Thyroid gland (tissue), 4 donors: ENCODE results near the gene SPATC1L. TPM values are rescaled to one million over a fixed set of nuclear protein-coding genes. Genes with fewer than 3 reads are reported as not detected.

Experiments used
- DNase-seq, 2 donors: peaks; one replicate each; pipeline ENCODE4 v3.0.0-alpha.2; 2019
- H3K27ac ChIP-seq, 3 donors: fragments of 200-600 bp; sonication (generic); 1 replicate in 2 of 3; 2 replicates in 1 of 3; pipeline ENCODE4 v1.5.1; 2016 to 2019; ENCODE audit warnings: mild to moderate bottlenecking in 1 of 3, moderate library complexity in 1 of 3
- H3K27me3 ChIP-seq: fragments of 200-600 bp; sonication (generic); one replicate; pipeline ENCODE4 v1.5.1; 2019
- H3K36me3 ChIP-seq, 2 donors: fragments of 200-600 bp; sonication (generic); one replicate each; pipeline ENCODE4 v1.5.1; 2016 to 2019
- H3K4me1 ChIP-seq, 2 donors: fragments of 200-600 bp; sonication (generic); one replicate each; pipeline ENCODE4 v1.5.1; 2017 to 2019
- H3K4me3 ChIP-seq, 3 donors: fragments of 200-600 bp; sonication (generic); replicated peaks in 1 of 3; 1 replicate in 2 of 3; 2 replicates in 1 of 3; pipeline ENCODE4 v1.5.1; 2016; ENCODE audit warnings: mild to moderate bottlenecking in 1 of 3
- H3K9me3 ChIP-seq: fragments of 200-600 bp; sonication (generic); one replicate; pipeline ENCODE4 v1.5.1; 2017
- CTCF ChIP-seq, 6 experiments: fragments of 200-600 bp in 3 of 6; fragments of 450-650 bp in 3 of 6; sonication (generic) in 3 of 6; IDR thresholded peaks; one replicate each; pipeline ENCODE4 v1.5.1; 2016 to 2019; ENCODE audit warnings: antibody characterized with exemption in 6 of 6, mild to moderate bottlenecking in 2 of 6, inconsistent platforms in 1 of 6, moderate library complexity in 1 of 6
- POLR2A ChIP-seq, 2 donors: fragments of 450-650 bp; IDR thresholded peaks; one replicate each; pipeline ENCODE4 v1.6.1; 2017; ENCODE audit warnings: antibody characterized with exemption in 2 of 2, mild to moderate bottlenecking in 2 of 2, moderate library complexity in 1 of 2
- WGBS, 2 donors: methylation state at CpG; one replicate each; pipeline ENCODE4 v1.1.5; 2017; 5-methylcytosine and 5-hydroxymethylcytosine counted together
- intact Hi-C: fragments of 100-400 bp; cut with DNase I; formaldehyde crosslinking; loops from one replicate; pipeline ENCODE4 v1.15.1; 2023
- total RNA-seq, 4 donors: library from RNA; depleted of rRNA; stranded (reverse); fragments of >200 nt; gene quantifications; one replicate each; pipeline ENCODE4 v1.2.3, GENCODE V29; 2016

SPATC1L gene
- total RNA-seq, 4 donors from 2014 or later, result 3.5 to 9.0 (median 5.8) TPM

GRCh38 chr21:46158666-46159300 lies 25.5 kb downstream of the SPATC1L start:
- TF ChIP-seq CTCF (IDR thresholded peaks at IDR 0.05), result no peak
- no peak for TF ChIP-seq POLR2A (IDR thresholded peaks at IDR 0.05)
- no peak for DNase-seq
- Histone ChIP-seq H3K9me3 (no peaks in the 10 kb centered on the region), H3K36me3 (no peaks in the 10 kb centered on the region), H3K27ac (no peak overlapping the region), H3K4me3 (no peak overlapping the region), H3K4me1 (peaks cover 0 to under 1% of the 10 kb centered on the region in 2 donors), H3K27me3 (no peaks in the 10 kb centered on the region)
- intact Hi-C loops, result no loop called here
- WGBS, 2 donors, result 90 to 97% methylated on average over 9 to 10 of the region's 10 CpGs

GRCh38 chr21:46157987-46158451 lies 26.2 kb downstream of the SPATC1L start:
- intact Hi-C loops, result no loop called here
- H3K9me3 ChIP-seq, result no peaks in the 10 kb centered on the region
- no peak for DNase-seq

GRCh38 chr21:46157396-46157986 lies 26.8 kb downstream of the SPATC1L start:
- Histone ChIP-seq H3K9me3 (no peaks in the 10 kb centered on the region), H3K4me3 (no peak overlapping the region), H3K27ac (no peak overlapping the region), H3K27me3 (no peaks in the 10 kb centered on the region), H3K4me1 (peaks cover 10 to 11% of the 10 kb centered on the region in 2 donors), H3K36me3 (no peaks in the 10 kb centered on the region)
- no peak for DNase-seq
- intact Hi-C loops, result no loop called here
- WGBS, 2 donors, result 90 to 94% methylated on average over 12 of the region's 12 CpGs
- no peak for TF ChIP-seq CTCF (IDR thresholded peaks at IDR 0.05)
- TF ChIP-seq POLR2A (IDR thresholded peaks at IDR 0.05), result no peak

More at GRCh38 chr21:46157987-46158451, 26.2 kb downstream of the SPATC1L start:
- no peaks in the 10 kb centered on the region for H3K36me3 ChIP-seq
- H3K27me3 ChIP-seq, result no peaks in the 10 kb centered on the region
- no peak overlapping the region for H3K27ac ChIP-seq
- WGBS, 2 donors, result 89 to 93% methylated on average over 11 to 13 of the region's 15 CpGs
- peaks cover 6 to 7% of the 10 kb centered on the region in 2 donors for H3K4me1 ChIP-seq
- no peak overlapping the region for H3K4me3 ChIP-seq
- TF ChIP-seq CTCF (IDR thresholded peaks at IDR 0.05) (no peak), POLR2A (IDR thresholded peaks at IDR 0.05) (no peak)

- WGBS, 2 donors, result 80 to 89% methylated on average over 10 of the region's 10 CpGs
- H3K4me3 ChIP-seq, result no peak overlapping the region
- H3K27ac ChIP-seq, result no peak overlapping the region
- intact Hi-C loops, result no loop called here
- TF ChIP-seq CTCF (IDR thresholded peaks at IDR 0.05), result no peak
- TF ChIP-seq POLR2A (IDR thresholded peaks at IDR 0.05), result no peak
- H3K27me3 ChIP-seq, result no peaks in the 10 kb centered on the region
- DNase-seq, result no peak
- no peaks in the 10 kb centered on the region for H3K9me3 ChIP-seq
- no peaks in the 10 kb centered on the region for H3K36me3 ChIP-seq
- peaks cover 10 to 11% of the 10 kb centered on the region in 2 donors for H3K4me1 ChIP-seq
Observed at GRCh38 chr21:46156678-46157077, 27.6 kb downstream of the SPATC1L start.

GRCh38 chr21:46156378-46156645 lies 27.9 kb downstream of the SPATC1L start:
- intact Hi-C loops, result no loop called here
- Histone ChIP-seq H3K4me3 (no peak overlapping the region), H3K27me3 (no peaks in the 10 kb centered on the region), H3K27ac (no peak overlapping the region), H3K9me3 (no peaks in the 10 kb centered on the region), H3K36me3 (no peaks in the 10 kb centered on the region), H3K4me1 (peaks cover 10 to 11% of the 10 kb centered on the region in 2 donors)
- no peak for DNase-seq
- 86 to 92% methylated on average over 7 of the region's 7 CpGs for WGBS, 2 donors
- no peak for TF ChIP-seq CTCF (IDR thresholded peaks at IDR 0.05)
- TF ChIP-seq POLR2A (IDR thresholded peaks at IDR 0.05), result no peak
